ENCODE results near the gene FOXC2. TPM values are rescaled to one million over a fixed set of nuclear protein-coding genes. Genes with fewer than 3 reads are reported as not detected.

The FOXC2 gene
- total and polyA plus RNA-seq, 2 experiments from 2014 or later = 2.4 to 3.7 TPM

- TF ChIP-seq CTCF (IDR thresholded peaks at IDR 0.05; ENCODE audit: low read depth, low read length) = no peak
- peaks cover 20% of the 10 kb centered on the region for H3K36me3 ChIP-seq
- no peak for DNase-seq (ENCODE audit: low read depth in 1 of 2, low spot score in 1 of 2)
Observed at GRCh38 chr16:86541560-86541959, 25.1 kb upstream of the FOXC2 start.

GRCh38 chr16:86542756-86543750, 23.6 kb upstream of the FOXC2 start:
- no peak overlapping the region for H3K4me3 ChIP-seq
- no peak for DNase-seq (ENCODE audit: low read depth in 1 of 2, low spot score in 1 of 2)
- no peaks in the 10 kb centered on the region for H3K9me3 ChIP-seq (ENCODE audit: low read depth)
- H3K27me3 ChIP-seq = no peaks in the 10 kb centered on the region
- peaks cover 25% of the 10 kb centered on the region for H3K36me3 ChIP-seq
- no peaks in the 10 kb centered on the region for H3K4me1 ChIP-seq (ENCODE audit: low read depth)
- no peak for TF ChIP-seq CTCF (IDR thresholded peaks at IDR 0.05; ENCODE audit: low read depth, low read length)
- H3K27ac ChIP-seq = no peak overlapping the region

More at GRCh38 chr16:86541560-86541959, 25.1 kb upstream of the FOXC2 start:
- Histone ChIP-seq H3K4me1 (ENCODE audit: low read depth) (no peaks in the 10 kb centered on the region), H3K27me3 (no peaks in the 10 kb centered on the region), H3K27ac (no peak overlapping the region), H3K4me3 (no peak overlapping the region), H3K9me3 (ENCODE audit: low read depth) (no peaks in the 10 kb centered on the region)

GRCh38 chr16:86545481-86545880, 21.1 kb upstream of the FOXC2 start:
- Histone ChIP-seq H3K4me1 (ENCODE audit: low read depth) (no peaks in the 10 kb centered on the region), H3K9me3 (ENCODE audit: low read depth) (no peaks in the 10 kb centered on the region), H3K27ac (no peak overlapping the region), H3K27me3 (no peaks in the 10 kb centered on the region), H3K36me3 (peaks cover 12% of the 10 kb centered on the region), H3K4me3 (no peak overlapping the region)
- no peak for TF ChIP-seq CTCF (IDR thresholded peaks at IDR 0.05; ENCODE audit: low read depth, low read length)
- no peak for DNase-seq (ENCODE audit: low read depth in 1 of 2, low spot score in 1 of 2)

GRCh38 chr16:86545954-86546637, 20.5 kb upstream of the FOXC2 start:
- no peak for TF ChIP-seq CTCF (IDR thresholded peaks at IDR 0.05; ENCODE audit: low read depth, low read length)
- Histone ChIP-seq H3K27me3 (no peaks in the 10 kb centered on the region), H3K4me1 (ENCODE audit: low read depth) (no peaks in the 10 kb centered on the region), H3K27ac (no peak overlapping the region), H3K4me3 (no peak overlapping the region), H3K36me3 (peaks cover 10% of the 10 kb centered on the region), H3K9me3 (ENCODE audit: low read depth) (no peaks in the 10 kb centered on the region)
- no peak for DNase-seq (ENCODE audit: low read depth in 1 of 2, low spot score in 1 of 2)

GRCh38 chr16:86546638-86547013, 20.0 kb upstream of the FOXC2 start:
- H3K9me3 ChIP-seq (ENCODE audit: low read depth) = no peaks in the 10 kb centered on the region
- H3K27me3 ChIP-seq = no peaks in the 10 kb centered on the region
- no peak overlapping the region for H3K4me3 ChIP-seq
- H3K36me3 ChIP-seq = peaks cover 6% of the 10 kb centered on the region
- no peak overlapping the region for H3K27ac ChIP-seq
- TF ChIP-seq CTCF (IDR thresholded peaks at IDR 0.05; ENCODE audit: low read depth, low read length) = no peak
- H3K4me1 ChIP-seq (ENCODE audit: low read depth) = no peaks in the 10 kb centered on the region
- no peak for DNase-seq (ENCODE audit: low read depth in 1 of 2, low spot score in 1 of 2)

Data from cardiac muscle cell (in vitro differentiated cells and primary cell).